Activated naive CD4-positive, alpha-beta T cell treated with anti-CD3 and anti-CD28 coated beads, Interleukin-2, amount 50 U/mL, for 72 hours (primary cell): ENCODE results near the gene POLDIP3. TPM values are rescaled to one million over a fixed set of nuclear protein-coding genes. Genes with fewer than 3 reads are reported as not detected.
"Not testable (repeated sequence)": the region's sequence is repeated elsewhere in the genome, so short reads cannot be mapped to it uniquely, and the experiment has no call there.

ENCODE experiments used
- ATAC-seq, 2 donors: fragments of 150-1000 bp; cut with Tn5 transposase; 2 replicates each; pipeline ENCODE4 v1.10.0; 2021; ENCODE audit warnings: mild to moderate bottlenecking in 2 of 2, moderate library complexity in 2 of 2
- DNase-seq, 2 donors: peaks; one replicate each; pipeline ENCODE4 v3.0.0; 2021 to 2022; ENCODE audit warnings: low spot score in 2 of 2
- H3K27ac Mint-ChIP-seq, 2 donors: one replicate each; pipeline ENCODE4 v1.8.0; 2022; ENCODE audit warnings: mild to moderate bottlenecking in 2 of 2, mixed read lengths in 2 of 2
- H3K36me3 Mint-ChIP-seq, 2 donors: one replicate each; pipeline ENCODE4 v1.8.0; 2022; ENCODE audit warnings: mixed read lengths in 2 of 2
- H3K9me3 Mint-ChIP-seq, 2 donors: one replicate each; pipeline ENCODE4 v1.8.0; 2022; ENCODE audit warnings: mixed read lengths in 2 of 2
- total RNA-seq, 2 donors: library from RNA; stranded (reverse); gene quantifications; one replicate each; pipeline ENCODE4 v1.2.3, GENCODE V29; 2022

The POLDIP3 gene
- total RNA-seq, 2 donors from 2014 or later: 71.9 to 126 TPM

DNA sequence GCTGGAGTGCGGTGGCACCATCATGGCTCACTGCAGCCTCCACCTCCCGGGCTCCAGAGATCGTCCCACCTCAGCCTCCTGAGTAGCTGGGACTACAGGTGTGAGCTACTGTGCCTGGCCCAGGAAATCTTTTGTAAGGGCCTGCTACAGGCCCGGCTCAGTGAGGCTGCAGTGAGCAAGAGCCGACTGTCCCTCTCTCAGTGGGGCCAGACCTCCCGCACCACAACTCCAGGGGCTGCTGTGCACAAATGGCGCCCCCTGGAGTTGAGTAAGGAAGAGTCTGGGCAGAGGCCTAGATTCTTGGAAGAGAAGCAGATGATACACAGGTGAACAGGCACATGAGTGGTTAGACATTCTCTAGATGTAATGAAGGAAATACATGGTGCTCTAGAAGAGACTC lies 53.9 kb downstream of the POLDIP3 start:
- H3K9me3 Mint-ChIP-seq: no peaks in the 10 kb centered on the region
- peak in 1 of 2 donors; percentile 24 for DNase-seq
- peak overlapping the region; percentile 52 to 68 for H3K27ac Mint-ChIP-seq
- peak; percentile 46 to 58 for ATAC-seq
- no peaks in the 10 kb centered on the region for H3K36me3 Mint-ChIP-seq

GRCh38 chr22:42560381-42560780 lies 54.3 kb downstream of the POLDIP3 start:
- ATAC-seq (no peak), DNase-seq (no peak)
- peak overlapping the region; percentile 52 to 68 for H3K27ac Mint-ChIP-seq
- no peaks in the 10 kb centered on the region for H3K9me3 Mint-ChIP-seq
- no peaks in the 10 kb centered on the region for H3K36me3 Mint-ChIP-seq

DNA sequence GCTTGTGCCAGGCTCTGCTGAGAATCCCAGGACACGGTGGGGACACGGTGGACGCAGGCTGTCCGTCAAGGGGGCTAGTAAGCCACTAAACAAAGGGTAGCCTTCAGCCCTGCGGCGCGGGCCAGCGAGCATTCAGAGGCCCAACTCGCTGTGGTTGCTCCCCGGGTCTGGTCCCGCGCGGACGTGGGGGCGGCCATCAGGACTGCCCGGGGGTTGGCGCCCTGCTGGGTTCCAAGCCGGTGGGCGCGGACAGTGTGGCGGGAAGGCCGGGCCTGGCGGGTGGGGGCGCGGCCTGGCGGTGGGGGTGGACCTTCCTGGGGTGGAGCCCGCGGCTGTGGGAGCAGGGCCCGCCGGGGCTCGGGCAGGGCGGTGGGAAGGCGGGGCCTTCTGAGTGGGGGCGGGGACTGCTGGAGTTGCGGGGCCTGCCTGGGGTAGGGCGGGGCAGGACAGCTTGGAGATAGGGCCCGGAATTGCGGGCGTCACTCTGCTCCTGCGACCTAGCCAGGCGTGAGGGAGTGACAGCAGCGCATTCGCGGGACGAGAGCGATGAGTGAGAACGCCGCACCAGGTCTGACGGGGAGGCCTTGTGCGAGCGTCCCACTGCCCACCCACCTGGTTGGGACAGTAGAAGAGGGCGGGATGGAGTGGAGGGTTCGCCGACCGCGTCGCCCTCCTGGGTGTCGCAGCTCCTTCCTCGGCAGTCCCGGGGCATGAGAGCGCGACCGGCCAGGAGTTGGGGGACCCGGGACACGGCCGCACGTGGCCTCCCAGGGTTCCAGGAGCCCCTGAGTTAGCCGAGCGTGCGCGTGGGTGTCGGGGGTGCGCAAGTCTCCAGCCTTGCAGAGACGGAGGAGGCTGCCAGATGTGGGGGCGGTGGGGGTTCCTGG lies 61.0 kb downstream of the POLDIP3 start, which contains the start of gene SERHL2:
Gene SERHL2, plus strand, starts transcription at position 482 of the 887 bp plus-strand sequence. Its CDS starts 65 bp downstream, at position 547.
- H3K9me3 Mint-ChIP-seq: no peaks in the 10 kb centered on the region
- no peaks in the 10 kb centered on the region for H3K36me3 Mint-ChIP-seq
- H3K27ac Mint-ChIP-seq: peak within 1 kb of the TSS in 1 of 2 donors; percentile 95
- DNase-seq (peak; percentile 68 to 89), ATAC-seq (peak; percentile 88 to 97)

GRCh38 chr22:42552294-42552647 lies 62.4 kb downstream of the POLDIP3 start:
- H3K27ac Mint-ChIP-seq: peak overlapping the region in 1 of 2 donors; percentile 11

GRCh38 chr22:42549331-42550060 lies 65.2 kb downstream of the POLDIP3 start:
- DNase-seq (no peak), ATAC-seq (no peak)
- no peak overlapping the region for H3K27ac Mint-ChIP-seq
- H3K9me3 Mint-ChIP-seq: no peaks in the 10 kb centered on the region
- H3K36me3 Mint-ChIP-seq: no peaks in the 10 kb centered on the region

More at GRCh38 chr22:42552294-42552647, 62.4 kb downstream of the POLDIP3 start:
- not testable (repeated sequence) for ATAC-seq, H3K9me3 Mint-ChIP-seq, DNase-seq, H3K36me3 Mint-ChIP-seq

GRCh38 chr22:42548597-42549330 lies 65.9 kb downstream of the POLDIP3 start:
- ATAC-seq (no peak), DNase-seq (no peak)
- H3K27ac Mint-ChIP-seq: no peak overlapping the region
- H3K9me3 Mint-ChIP-seq: no peaks in the 10 kb centered on the region
- H3K36me3 Mint-ChIP-seq: no peaks in the 10 kb centered on the region

DNA sequence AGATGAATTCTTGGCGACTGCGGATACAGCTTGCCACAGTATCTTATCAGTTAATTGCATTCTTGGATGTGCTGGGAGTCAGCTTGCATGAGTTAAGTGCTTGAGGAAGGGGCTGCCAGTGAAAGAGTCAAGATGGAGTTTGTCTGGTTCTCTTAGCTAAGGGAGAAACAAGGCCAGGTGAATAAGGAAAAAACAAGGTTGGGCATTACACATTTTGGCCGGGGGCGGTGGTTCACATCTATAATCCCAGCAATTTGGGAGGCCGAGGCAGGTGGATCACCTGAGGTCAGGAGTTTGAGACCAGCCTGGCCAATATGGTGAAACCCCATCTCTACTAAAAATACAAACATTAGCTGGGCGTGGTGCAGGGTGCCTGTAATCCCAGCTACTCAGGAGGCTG lies 66.6 kb downstream of the POLDIP3 start:
- not testable (repeated sequence) for H3K36me3 Mint-ChIP-seq, DNase-seq, ATAC-seq, H3K9me3 Mint-ChIP-seq, H3K27ac Mint-ChIP-seq

DNA sequence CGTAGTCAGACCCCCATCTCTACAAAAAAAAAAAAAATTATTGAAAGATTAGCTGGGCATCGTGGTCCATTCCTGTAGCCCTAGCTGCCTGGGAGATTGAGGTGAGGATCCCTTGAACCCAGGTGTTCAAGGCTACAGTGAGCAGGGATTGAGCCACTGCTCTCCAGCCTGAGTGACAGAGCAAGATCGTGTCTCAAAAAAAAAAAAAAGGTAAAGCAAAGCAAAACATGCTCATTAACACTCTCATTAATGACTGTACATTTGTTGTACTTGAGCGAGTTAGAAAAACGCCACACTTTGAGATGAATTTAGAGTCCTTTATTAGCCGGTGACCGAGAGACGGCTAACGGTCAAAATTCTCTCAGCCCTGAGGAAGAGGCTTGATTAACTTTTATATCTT lies 67.1 kb downstream of the POLDIP3 start:
- Mint-ChIP-seq H3K36me3 (no peaks in the 10 kb centered on the region), H3K27ac (no peak overlapping the region), H3K9me3 (no peaks in the 10 kb centered on the region)
- DNase-seq (no peak), ATAC-seq (no peak)

DNA sequence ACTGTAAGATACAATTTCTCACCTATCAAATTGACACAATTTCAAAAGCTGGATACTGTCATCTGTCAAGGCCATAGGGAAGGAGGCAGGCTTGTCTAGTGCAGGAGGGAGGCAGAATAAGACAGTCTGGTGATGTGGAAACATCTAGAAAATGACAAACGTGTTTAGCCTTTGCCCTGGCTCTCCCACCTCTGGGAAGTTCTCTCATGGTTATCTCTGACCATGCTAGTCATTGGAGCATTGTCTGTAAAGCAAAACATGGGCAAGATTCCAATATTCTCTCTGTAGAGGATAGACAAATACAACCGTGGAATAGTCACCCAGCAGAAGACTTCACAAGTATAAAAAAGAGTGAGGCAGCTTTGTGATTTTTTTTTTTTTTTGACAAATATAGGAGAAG lies 70.0 kb downstream of the POLDIP3 start:
- no peak overlapping the region for H3K27ac Mint-ChIP-seq
- no peaks in the 10 kb centered on the region for H3K9me3 Mint-ChIP-seq

DNA sequence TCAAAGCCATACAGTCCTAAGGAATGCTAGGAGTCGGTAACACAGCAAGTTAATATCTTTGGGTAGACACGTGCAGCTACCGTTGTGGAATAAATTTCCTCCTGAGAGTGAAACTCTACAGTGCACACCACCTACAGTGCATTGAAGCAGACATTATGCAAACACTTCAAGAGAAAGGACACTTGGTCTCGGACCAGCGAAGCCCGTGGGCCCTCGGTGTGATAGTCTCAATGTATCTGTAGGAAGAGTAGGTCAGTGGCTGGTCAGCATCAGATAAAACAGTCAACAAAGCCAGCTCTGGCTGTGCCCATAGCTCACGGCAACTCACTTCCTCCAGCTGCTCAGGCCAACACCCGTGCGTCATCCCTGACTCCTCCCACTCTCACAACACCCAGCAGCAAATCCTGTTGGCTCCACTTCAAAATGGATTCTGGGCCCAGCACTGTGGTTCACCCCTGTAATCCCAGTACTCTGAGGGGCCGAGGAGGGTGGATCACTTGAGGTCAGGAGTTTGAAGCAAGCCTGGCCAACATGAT lies 75.4 kb downstream of the POLDIP3 start:
- H3K36me3 Mint-ChIP-seq: not testable (repeated sequence)

More for the DNA sequence above, 70.0 kb downstream of the POLDIP3 start:
- ATAC-seq (no peak), DNase-seq (no peak)
- no peaks in the 10 kb centered on the region for H3K36me3 Mint-ChIP-seq

DNA sequence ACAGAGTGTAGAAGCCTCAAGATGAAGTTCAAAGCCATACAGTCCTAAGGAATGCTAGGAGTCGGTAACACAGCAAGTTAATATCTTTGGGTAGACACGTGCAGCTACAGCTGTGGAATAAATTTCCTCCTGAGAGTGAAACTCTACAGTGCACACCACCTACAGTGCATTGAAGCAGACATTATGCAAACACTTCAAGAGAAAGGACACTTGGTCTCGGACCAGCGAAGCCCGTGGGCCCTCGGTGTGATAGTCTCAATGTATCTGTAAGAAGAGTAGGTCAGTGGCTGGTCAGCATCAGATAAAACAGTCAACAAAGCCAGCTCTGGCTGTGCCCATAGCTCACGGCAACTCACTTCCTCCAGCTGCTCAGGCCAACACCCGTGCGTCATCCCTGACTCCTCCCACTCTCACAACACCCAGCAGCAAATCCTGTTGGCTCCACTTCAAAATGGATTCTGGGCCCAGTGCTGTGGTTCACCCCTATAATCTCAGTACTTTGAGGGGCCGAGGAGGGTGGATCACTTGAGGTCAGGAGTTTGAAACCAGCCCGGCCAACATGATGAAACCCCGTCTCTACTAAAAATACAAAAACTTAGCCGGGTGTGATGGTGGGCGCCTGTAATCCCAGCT lies 77.4 kb downstream of the POLDIP3 start:
- not testable (repeated sequence) for H3K36me3 Mint-ChIP-seq, H3K27ac Mint-ChIP-seq, DNase-seq, H3K9me3 Mint-ChIP-seq
- ATAC-seq: peak; percentile 54 to 59

More for the DNA sequence above, 75.4 kb downstream of the POLDIP3 start:
- not testable (repeated sequence) for H3K9me3 Mint-ChIP-seq, DNase-seq, H3K27ac Mint-ChIP-seq
- ATAC-seq: peak; percentile 50 to 60

DNA sequence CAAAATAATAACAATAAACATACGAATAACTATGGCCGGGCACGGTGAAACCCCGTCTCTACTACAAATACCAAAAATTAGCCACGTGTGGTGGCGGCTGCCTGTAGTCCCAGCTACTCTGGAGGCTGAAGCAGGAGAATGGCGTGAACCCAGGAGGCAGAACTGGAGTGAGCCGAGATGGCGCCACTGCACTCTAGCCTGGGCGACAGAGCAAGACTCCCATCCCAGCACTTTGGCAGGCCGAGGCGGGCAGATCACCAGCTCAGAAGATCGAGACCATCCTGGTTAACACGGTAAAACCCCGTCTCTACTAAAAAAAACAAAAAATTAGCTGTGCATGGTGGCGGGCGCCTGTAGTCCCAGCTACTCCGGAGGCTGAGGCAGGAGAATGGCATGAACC lies 78.0 kb downstream of the POLDIP3 start:
- ATAC-seq, H3K9me3 Mint-ChIP-seq, H3K36me3 Mint-ChIP-seq, H3K27ac Mint-ChIP-seq, DNase-seq: not testable (repeated sequence)

- ATAC-seq (no peak), DNase-seq (no peak)
- H3K9me3 Mint-ChIP-seq: no peaks in the 10 kb centered on the region
- no peaks in the 10 kb centered on the region for H3K36me3 Mint-ChIP-seq
- no peak overlapping the region for H3K27ac Mint-ChIP-seq
Measured at GRCh38 chr22:42536166-42536565, 78.5 kb downstream of the POLDIP3 start.

- not testable (repeated sequence) for H3K36me3 Mint-ChIP-seq, ATAC-seq, DNase-seq, H3K9me3 Mint-ChIP-seq, H3K27ac Mint-ChIP-seq
Measured at GRCh38 chr22:42535082-42535731, 79.5 kb downstream of the POLDIP3 start.
